Activated T-helper 9 cell treated with anti-CD3 and anti-CD28 coated beads, Interleukin-2, amount 50 U/mL, for 16 hours (primary cell): ENCODE results near the gene LAMB4.
"Not testable (repeated sequence)": the region's sequence is repeated elsewhere in the genome, so short reads cannot be mapped to it uniquely, and the experiment has no call there.

Experiments
- DNase-seq: peaks from one replicate; pipeline ENCODE4 v3.0.0-alpha.2; 2020; ENCODE audit warnings: low read depth

LAMB4 gene

GRCh38 chr7:108048422-108048821 lies 81.7 kb downstream of the LAMB4 start:
- no peak for DNase-seq

- DNase-seq = no peak
Observed at GRCh38 chr7:108046952-108047506, 83.1 kb downstream of the LAMB4 start.

DNA sequence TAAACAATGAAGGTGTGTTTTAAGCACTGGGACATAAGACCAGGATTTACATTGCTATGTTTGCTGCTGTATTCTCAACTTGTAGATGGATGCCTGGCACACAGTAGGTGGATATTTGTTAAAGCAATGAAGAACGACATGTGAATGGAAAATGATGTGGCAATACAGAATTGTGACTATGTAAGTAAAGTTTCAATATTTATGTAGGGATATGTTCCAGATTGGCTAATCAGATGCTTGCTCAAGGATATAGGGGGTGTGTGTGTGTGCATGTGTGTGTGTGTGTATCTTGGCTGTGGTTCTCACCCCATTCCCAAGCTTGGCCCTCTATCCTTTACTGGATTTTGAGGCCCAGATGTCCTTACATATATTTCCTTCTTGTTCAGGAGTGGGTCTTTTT lies 84.5 kb downstream of the LAMB4 start:
- no peak for DNase-seq

GRCh38 chr7:108045154-108045553 lies 85.0 kb downstream of the LAMB4 start:
- DNase-seq = no peak

GRCh38 chr7:108044345-108044744 lies 85.8 kb downstream of the LAMB4 start:
- no peak for DNase-seq

DNA sequence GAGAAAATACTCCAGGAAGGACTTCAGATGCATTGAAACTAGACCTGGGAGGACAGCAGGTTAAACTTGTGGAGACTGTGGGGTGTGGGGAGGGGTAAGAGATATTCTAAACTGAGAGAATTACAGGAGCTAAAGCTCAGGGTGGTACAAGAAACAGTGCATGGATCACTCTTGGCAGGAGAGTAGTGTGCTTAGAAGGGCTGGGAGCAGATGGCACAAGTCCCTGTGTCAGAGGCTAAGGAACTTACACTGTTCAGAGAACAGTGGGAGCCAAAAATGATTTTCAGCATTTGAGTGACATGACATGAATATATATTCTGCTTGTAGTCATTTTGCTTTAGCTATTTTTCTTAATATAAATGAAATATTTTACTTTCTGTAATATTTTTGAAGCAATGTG lies 91.2 kb downstream of the LAMB4 start:
- no peak for DNase-seq

- no peak for DNase-seq
Observed at GRCh38 chr7:108037741-108038140, 92.4 kb downstream of the LAMB4 start.

GRCh38 chr7:108037140-108037539 lies 93.0 kb downstream of the LAMB4 start:
- no peak for DNase-seq

DNA sequence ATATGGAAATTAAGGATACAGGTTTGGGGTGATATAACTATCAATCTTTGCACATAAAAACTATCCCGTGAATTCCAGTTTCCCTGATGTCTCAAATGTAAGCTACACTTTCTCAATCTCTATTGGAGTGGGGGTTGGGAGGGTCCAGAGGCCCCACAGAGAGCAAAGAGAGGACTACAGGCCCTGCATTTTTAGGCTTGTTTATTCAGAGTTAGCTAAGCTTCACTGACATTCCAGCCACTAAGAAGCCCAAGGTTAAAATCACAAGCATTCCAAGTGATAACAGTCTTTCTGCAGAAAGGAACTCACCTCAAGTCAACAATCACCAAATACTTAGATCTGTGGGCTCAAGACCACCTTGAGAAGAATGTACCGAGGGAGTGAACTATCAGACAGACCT lies 95.6 kb downstream of the LAMB4 start:
- DNase-seq = no peak

DNA sequence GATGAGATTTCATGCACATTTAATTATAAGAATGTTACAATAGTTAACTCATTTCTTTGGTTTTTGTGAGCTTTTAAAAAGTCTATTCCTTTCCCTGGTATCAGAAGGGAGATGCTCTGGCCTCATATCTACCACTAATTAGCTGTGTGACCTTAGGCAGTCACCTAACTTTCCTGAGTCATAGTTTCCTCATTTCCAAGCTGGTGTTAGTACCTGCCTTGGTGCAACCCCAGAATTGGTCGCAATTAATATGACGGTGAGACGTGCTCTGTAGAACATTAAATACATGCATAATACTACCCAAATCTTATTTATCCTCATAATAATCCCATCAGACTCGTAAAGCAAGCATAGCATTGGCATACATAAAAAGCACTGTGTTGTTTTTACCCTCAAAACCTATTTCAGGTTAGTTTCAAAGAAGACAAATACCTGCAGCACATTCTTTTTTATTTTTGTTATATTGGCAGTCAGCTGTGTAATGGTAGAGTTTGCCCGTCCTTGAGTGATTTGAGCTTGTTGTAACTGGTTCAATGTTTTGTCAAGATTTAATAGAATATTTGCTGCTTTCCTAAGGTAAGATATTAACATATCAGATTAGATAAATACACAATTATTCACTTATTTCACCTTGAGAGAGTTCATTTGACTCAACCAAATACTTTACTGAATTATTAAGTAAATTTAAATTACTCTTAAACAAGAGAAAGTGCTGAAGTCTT lies 96.2 kb downstream of the LAMB4 start:
- no peak for DNase-seq

- DNase-seq = not testable (repeated sequence)
Observed at GRCh38 chr7:108033309-108033708, 96.9 kb downstream of the LAMB4 start.

- no peak for DNase-seq
Observed at GRCh38 chr7:108030516-108030915, 99.6 kb downstream of the LAMB4 start.

GRCh38 chr7:108029034-108029433 lies 101.1 kb downstream of the LAMB4 start:
- DNase-seq = no peak

DNA sequence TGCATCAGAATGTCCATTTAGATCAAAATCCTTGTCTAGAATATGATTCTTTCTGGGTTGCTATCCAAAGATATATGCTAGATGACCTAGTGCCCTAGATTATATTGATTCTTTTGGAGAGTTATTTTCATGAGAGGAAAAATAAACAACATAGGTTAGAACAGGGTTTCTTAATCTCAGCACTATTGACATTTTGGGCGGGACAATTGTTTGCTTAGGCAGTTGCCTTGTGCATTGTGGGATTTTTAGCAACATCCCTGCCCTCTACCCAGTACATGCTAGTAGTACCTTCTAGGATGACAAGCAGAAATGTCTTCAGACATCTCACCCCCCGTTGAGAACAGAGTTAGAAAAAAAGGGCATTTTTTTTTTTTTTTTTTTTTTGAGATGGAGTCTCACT lies 102.0 kb downstream of the LAMB4 start:
- DNase-seq = no peak

- no peak for DNase-seq
Observed at GRCh38 chr7:108027239-108027638, 102.9 kb downstream of the LAMB4 start.

- no peak for DNase-seq
Observed at GRCh38 chr7:108026647-108027046, 103.5 kb downstream of the LAMB4 start.

- DNase-seq = no peak
Observed at GRCh38 chr7:108026116-108026515, 104.0 kb downstream of the LAMB4 start.

DNA sequence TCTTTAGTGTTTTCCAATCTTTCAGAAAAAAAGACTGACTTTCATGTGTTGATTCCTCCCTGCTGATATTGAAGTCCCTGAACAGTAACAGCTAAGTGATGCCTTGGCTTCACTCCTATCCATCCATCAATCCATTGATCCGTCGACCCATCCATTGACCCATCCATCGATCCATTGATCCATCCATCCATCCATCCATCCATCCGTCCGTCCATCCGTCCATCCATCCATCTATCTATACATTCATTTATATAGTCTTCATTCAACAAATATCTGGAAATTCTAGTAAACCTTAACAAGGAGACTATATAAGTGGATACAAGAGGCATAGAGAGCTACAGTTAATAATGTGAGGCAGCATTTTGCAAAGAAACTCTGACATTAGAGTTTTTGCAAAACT lies 105.6 kb downstream of the LAMB4 start:
- no peak for DNase-seq

DNA sequence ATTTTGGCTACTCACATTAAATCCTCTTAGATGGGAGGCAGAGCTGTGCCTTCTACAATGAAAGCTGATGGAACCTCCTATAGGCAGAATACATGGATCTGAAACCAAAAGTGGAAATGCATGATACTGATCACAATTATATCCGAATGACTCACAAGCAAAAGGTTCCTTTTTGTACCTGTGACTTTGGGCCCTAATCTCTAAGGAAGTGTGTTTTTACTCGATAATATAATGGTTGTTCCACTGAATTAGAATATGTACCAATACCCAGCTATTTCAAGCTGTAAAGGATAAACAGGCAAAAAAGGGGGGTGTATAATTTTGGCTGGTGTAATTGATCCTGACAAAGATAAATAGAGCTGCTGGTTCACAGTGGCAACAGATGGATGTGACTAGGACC lies 109.6 kb downstream of the LAMB4 start:
- DNase-seq = no peak

DNA sequence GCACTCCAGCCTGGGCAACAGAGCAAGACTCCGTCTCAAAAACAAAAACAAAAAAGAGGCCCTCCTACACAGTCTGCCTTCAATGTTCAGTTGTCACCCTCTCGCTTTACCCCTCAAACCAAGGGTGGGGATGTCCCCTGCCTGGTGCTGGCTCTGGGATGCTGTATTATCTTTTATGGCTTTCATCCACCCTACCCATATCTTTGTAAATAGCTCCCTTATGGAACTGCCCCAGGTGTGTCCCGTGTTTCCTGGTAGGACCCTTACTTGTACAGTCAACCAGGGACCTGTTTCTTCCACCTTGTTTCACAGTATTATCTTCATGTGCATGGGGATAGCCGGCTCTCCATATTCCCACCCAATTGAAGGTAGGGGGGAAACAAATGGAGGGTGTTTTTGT lies 111.5 kb downstream of the LAMB4 start:
- DNase-seq = no peak

- no peak for DNase-seq
Observed at GRCh38 chr7:108017776-108018151, 112.4 kb downstream of the LAMB4 start.

GRCh38 chr7:108016841-108017775 lies 113.1 kb downstream of the LAMB4 start:
- no peak for DNase-seq

DNA sequence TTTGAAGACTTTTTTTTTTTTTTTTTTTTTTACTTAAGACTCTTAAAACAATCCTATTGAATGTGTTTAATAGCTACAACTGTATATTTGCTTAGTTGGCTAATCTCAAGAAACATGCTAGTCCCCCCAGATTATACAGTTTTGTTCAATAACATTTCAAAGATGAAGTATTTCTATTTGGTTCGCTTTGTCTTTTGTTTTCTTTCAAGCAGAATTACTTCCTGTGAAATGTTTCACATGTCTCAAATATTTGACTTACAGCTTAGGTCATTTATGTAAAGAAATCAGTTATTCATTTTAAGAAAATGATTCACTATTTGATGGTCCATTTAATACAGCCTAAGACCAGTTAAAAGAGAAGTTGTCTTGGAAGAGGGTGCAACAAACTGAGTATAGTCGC lies 114.4 kb downstream of the LAMB4 start:
- DNase-seq = no peak
